Measurements from ENCODE around the gene METTL23. TPM values are rescaled to one million over a fixed set of nuclear protein-coding genes. Genes with fewer than 3 reads are reported as not detected.

METTL23 gene, protein sequence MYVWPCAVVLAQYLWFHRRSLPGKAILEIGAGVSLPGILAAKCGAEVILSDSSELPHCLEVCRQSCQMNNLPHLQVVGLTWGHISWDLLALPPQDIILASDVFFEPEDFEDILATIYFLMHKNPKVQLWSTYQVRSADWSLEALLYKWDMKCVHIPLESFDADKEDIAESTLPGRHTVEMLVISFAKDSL
- 10 to 100 TPM; 39.5 to 47.9 TPM for total RNA-seq

DNA sequence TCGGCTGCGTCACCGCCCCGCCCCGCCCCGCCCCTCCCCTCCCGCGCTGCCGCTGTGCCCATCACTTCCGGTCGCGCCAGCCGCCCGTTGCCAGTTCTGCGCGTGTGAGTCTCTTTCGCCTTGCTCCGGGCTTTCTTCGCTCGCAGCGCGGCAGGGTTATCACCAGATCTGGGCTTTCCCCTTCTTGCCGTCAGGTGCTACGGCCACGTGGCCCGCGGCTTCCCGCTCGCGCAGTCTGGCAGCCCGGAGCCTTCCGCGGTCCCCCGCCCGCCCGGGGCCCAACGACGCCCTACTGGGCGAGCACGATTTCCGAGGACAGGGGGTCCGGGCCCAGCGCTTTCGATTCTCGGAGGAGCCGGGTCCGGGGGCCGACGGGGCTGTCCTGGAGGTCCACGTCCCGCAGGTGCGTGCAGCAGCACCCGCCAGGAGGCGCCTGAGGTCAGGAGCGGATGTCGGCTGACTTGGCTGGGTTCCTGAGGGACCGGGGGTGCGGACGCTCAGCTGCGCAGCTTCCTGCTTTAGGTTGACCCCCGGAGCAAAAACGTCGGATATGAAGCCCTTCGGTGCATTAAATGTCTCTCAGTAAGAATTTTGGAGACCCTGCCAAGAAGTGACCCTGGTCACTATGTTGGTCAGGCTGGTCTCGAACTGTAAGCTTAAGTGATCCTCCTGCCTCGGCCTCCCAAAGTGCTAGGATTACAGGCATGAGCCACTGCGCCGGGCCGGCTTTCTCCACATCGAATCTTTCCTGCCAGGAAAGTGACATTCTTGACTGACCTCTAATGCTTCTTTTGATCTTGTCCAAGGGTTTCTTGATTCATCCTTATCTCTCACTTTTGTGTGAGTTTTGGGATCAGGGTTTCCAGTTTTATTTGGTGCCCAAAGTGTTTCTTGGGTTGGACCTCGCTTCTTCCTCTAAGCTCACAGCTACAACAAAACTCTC lies at the start of gene METTL23:
Gene METTL23 (plus strand): TSS at position 64 of the 943 bp plus-strand sequence. CDS start 2,872 bp downstream, outside the sequence.
- intact Hi-C loops (cut with DNase I), result loop anchor here (1.0 to 5.0 kb wide), 2 partner anchors 18 to 40 kb away; no protein-coding TSS in a partner anchor
- Histone ChIP-seq H3K9me3 (no peaks in the 10 kb centered on the region), H3K36me3 (peaks cover under 1 to 3% of the 10 kb centered on the region in 2 donors), H3K4me1 (replicated peaks) (peaks cover 21% of the 10 kb centered on the region), H3K27ac (peak within 1 kb of the TSS; percentile 99 to 100), H3K4me3 (peak within 1 kb of the TSS; percentile 94 to 98), H3K27me3 (replicated peaks; ENCODE audit: insufficient read depth) (no peaks in the 10 kb centered on the region)
- TF ChIP-seq POLR2AphosphoS5 (IDR thresholded peaks at IDR 0.05) (peak; percentile 23), POLR2A (IDR thresholded peaks at IDR 0.05) (no peak)
- TF ChIP-seq, protein P1, sequence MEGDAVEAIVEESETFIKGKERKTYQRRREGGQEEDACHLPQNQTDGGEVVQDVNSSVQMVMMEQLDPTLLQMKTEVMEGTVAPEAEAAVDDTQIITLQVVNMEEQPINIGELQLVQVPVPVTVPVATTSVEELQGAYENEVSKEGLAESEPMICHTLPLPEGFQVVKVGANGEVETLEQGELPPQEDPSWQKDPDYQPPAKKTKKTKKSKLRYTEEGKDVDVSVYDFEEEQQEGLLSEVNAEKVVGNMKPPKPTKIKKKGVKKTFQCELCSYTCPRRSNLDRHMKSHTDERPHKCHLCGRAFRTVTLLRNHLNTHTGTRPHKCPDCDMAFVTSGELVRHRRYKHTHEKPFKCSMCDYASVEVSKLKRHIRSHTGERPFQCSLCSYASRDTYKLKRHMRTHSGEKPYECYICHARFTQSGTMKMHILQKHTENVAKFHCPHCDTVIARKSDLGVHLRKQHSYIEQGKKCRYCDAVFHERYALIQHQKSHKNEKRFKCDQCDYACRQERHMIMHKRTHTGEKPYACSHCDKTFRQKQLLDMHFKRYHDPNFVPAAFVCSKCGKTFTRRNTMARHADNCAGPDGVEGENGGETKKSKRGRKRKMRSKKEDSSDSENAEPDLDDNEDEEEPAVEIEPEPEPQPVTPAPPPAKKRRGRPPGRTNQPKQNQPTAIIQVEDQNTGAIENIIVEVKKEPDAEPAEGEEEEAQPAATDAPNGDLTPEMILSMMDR (IDR thresholded peaks at IDR 0.05), result peak; percentile 66 to 94 (median 82)
- peak; percentile 79 for DNase-seq (ENCODE audit: low spot score)
- 2% methylated on average over 57 of the region's 71 CpGs for WGBS

GRCh38 chr17:76677406-76677805 lies 49.2 kb upstream of the METTL23 start:
- intact Hi-C loops (cut with DNase I), result no loop called here
- Histone ChIP-seq H3K4me3 (no peak overlapping the region), H3K36me3 (no peaks in the 10 kb centered on the region), H3K4me1 (replicated peaks) (no peaks in the 10 kb centered on the region), H3K9me3 (no peaks in the 10 kb centered on the region), H3K27me3 (replicated peaks; ENCODE audit: insufficient read depth) (no peaks in the 10 kb centered on the region), H3K27ac (no peak overlapping the region)
- WGBS, result 81% methylated on average over 16 of the region's 16 CpGs
- TF ChIP-seq POLR2A (IDR thresholded peaks at IDR 0.05), result no peak
- TF ChIP-seq POLR2AphosphoS5 (IDR thresholded peaks at IDR 0.05), result no peak
- TF ChIP-seq, protein P1 (IDR thresholded peaks at IDR 0.05), result no peak
- no peak for DNase-seq (ENCODE audit: low spot score)

DNA sequence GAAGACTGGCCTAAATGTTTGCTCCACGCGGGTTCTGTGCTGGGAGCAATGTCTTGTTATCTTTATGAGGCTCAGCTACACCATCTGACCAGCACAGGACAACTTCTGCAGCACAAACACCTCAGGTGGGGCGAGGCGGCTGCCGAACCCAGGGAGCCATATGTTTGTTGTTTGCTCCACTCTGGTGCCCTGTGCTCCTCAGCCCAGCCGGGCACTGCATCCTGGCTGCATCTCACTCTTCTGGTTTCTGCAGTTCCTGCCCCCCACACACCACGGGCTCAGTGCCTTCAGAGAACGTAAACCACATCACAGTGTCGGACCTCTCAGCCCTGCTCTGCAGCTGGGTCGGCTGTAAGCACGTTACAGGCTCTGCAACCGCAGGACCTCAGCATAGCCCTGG lies 48.3 kb upstream of the METTL23 start:
- intact Hi-C loops (cut with DNase I), result no loop called here
- 61% methylated on average over 12 of the region's 12 CpGs for WGBS
- DNase-seq (ENCODE audit: low spot score), result no peak
- no peaks in the 10 kb centered on the region for H3K27me3 ChIP-seq (replicated peaks; ENCODE audit: insufficient read depth)
- no peaks in the 10 kb centered on the region for H3K36me3 ChIP-seq
- H3K27ac ChIP-seq, result no peak overlapping the region
- TF ChIP-seq POLR2AphosphoS5 (IDR thresholded peaks at IDR 0.05) (no peak), POLR2A (IDR thresholded peaks at IDR 0.05) (no peak)
- TF ChIP-seq, protein P1 (IDR thresholded peaks at IDR 0.05), result no peak
- no peaks in the 10 kb centered on the region for H3K9me3 ChIP-seq
- H3K4me1 ChIP-seq (replicated peaks), result no peaks in the 10 kb centered on the region
- no peak overlapping the region for H3K4me3 ChIP-seq

GRCh38 chr17:76679239-76679638 lies 47.4 kb upstream of the METTL23 start:
- no peak overlapping the region for H3K4me3 ChIP-seq
- DNase-seq (ENCODE audit: low spot score), result no peak
- H3K9me3 ChIP-seq, result no peaks in the 10 kb centered on the region
- no peaks in the 10 kb centered on the region for H3K36me3 ChIP-seq
- no peaks in the 10 kb centered on the region for H3K27me3 ChIP-seq (replicated peaks; ENCODE audit: insufficient read depth)
- intact Hi-C loops (cut with DNase I), result no loop called here
- no peak overlapping the region for H3K27ac ChIP-seq
- 68% methylated on average over 1 of the region's 1 CpG for WGBS
- H3K4me1 ChIP-seq (replicated peaks), result no peaks in the 10 kb centered on the region
- TF ChIP-seq POLR2A (IDR thresholded peaks at IDR 0.05), result no peak
- no peak for TF ChIP-seq POLR2AphosphoS5 (IDR thresholded peaks at IDR 0.05)
- TF ChIP-seq, protein P1 (IDR thresholded peaks at IDR 0.05), result no peak
